GM19238 (cell line): ENCODE results near the gene SENP8.

ENCODE experiments used
- DNase-seq: peaks from one replicate; pipeline ENCODE4 v3.0.0; 2011; ENCODE audit warnings: low spot score; ENCODE audit not compliant: insufficient read length

The SENP8 gene

GRCh38 chr15:72174551-72175165 lies 56.5 kb downstream of the SENP8 start:
- no peak for DNase-seq

GRCh38 chr15:72175186-72176044 lies 57.2 kb downstream of the SENP8 start:
- no peak for DNase-seq

DNA sequence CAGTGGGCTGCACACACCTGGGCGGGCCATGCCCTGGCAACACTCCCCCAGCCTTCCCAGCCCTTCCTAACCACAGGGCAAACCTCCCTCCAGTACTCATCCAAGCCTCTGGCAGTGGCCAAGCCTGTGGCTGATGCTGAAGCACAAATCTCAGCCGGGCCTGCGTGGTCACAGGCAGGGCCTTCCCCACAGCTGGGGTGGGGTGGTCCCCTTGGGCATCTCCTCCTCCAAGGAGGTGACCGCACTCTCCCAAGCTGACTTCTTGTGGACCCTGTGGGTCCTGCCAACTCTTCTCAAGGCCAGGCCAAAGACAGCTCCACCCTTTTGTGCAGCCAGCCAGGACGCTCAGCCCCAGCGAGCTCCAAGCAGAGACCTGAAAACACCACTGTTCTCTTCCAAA lies 58.0 kb downstream of the SENP8 start:
- DNase-seq, result no peak

DNA sequence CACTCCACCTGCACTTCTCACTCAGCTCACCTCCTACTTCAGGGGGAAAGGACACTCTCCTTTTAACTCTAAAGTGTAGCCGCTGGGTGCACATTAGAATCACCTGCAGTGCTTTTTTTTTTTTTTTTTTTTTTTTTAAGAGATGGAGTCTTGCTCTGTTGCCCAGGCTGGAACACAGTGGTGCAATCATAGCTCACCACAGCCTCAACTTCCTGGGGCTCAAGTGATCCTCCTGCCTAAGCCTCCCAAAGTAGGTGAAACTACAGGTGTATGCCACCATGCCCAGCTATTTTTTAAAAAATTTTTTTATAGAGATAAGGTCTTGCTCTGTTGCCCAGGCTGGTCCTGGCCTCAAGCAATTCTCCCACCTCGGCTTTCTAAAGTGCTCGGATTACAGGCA lies 58.5 kb downstream of the SENP8 start:
- DNase-seq, result no peak

DNA sequence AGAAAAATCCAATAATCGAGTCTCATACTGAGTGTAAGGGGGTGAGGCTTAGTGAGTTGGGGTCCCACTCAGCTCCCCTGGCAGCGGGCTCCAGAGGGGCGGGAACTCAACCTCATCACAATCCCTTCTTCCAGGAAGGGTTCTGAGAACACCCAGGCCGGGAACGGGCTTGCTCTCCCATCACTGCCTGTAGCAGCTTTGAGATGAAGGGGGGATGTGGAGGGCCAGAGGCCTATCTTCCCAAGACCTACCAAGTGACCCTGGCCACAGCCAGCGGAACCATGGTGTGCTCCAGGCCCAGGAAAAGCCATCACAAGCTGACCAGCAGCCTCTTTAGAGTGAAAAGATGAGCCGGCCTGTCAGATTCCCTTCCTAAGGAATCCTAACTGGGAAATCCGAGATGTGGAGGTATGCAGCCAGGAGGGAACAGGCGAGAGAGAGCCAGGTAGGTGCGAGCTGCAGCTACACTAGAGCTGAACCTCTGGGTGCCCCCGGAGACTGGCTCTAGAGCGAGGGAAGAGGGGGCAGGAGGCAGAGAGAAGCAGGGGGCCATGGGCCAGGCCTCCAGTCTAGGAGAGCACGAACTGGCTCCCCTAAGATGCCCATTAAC lies 60.9 kb downstream of the SENP8 start:
- no peak for DNase-seq

DNA sequence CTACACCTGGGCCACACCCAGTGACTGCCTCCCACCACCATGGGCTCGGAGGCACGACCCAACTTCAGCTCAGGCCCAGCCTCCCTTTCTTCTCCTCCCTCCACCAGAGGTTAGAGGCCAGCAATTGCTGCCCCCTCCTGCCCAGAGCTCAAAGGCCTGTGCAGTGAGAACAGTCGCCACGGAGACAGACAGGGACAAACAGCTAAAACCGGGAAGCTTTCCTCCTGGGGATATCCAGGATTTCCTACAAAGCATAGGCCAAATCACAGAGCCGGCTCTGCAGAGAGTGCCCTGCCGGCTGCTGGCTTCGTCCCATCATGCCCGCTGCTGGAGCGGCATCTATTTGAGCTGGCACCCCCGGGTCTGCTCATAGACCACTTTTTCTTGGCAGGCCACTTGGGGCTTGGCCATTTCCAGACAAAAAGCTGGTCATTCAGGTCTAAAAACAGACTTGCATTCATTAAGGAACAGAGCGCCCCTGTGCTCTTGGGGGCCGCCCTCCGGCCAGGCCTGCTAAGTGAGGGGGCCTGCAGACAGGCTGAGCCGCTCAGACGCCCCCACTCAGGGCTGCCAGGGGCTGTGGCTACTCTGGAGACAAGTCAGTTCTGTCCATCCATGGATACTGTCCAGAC lies 61.9 kb downstream of the SENP8 start:
- DNase-seq, result no peak

DNA sequence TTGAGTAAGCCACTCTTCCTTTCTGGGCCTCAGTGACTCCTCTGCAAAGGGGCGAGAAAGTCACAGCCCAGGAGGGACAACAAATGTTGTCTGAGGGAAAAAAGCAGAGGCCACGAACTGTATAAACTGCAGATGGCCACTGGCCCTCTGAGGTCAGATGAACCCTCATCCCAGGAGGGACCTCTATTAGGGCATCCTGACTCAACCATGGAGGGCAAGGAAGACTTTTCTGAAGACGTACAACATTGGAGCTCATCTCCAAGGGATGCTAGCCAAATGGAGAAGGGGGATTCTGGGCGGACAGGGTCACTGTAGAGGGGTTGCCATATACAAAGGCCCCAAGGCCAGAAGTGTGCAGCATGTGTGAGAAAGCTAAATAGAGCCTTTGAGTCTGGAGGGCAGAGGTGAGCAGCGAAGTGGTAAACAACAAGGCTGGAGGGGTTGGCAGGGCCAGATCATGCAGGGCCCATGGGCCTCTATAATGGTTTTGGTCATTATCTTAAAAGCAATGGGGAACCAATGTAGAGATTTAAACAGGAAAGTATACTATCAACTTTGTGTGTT lies 62.6 kb downstream of the SENP8 start:
- DNase-seq, result no peak

GRCh38 chr15:72182244-72182643 lies 64.0 kb downstream of the SENP8 start:
- no peak for DNase-seq

DNA sequence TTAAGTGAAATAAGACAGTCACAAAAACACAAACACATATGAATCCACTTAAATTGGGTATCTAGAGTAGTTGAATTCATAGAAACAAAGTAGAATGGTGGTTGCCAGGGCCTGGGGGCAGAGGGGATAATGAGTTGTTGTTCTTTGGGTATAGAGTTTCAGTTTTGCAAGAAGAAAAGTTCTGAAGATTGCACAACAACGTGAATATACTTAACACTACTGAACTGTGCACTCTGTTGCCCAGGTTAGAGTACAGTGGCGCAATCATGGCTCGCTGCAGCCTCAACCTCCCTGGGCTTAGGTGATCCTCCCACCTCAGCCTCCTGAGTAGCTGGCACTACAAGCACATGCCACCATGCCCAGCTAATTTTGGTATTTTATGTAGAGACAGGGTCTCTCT lies 64.5 kb downstream of the SENP8 start:
- DNase-seq, result no peak

- DNase-seq, result no peak
Measured at GRCh38 chr15:72183781-72184164, 65.6 kb downstream of the SENP8 start.

GRCh38 chr15:72184165-72184811 lies 66.1 kb downstream of the SENP8 start:
- DNase-seq, result no peak

- DNase-seq, result no peak
Measured at GRCh38 chr15:72189250-72189902, 71.2 kb downstream of the SENP8 start.

GRCh38 chr15:72192416-72192815 lies 74.2 kb downstream of the SENP8 start:
- DNase-seq, result no peak
